GM23338 (cell line): ENCODE results near the gene TANC2.

Experiments used
- CTCF ChIP-seq, 2 experiments: fragments of 200-600 bp in 1 of 2; sonication (generic) in 1 of 2; conservative IDR thresholded peaks; 2 replicates each; pipeline versions ENCODE4 v1.5.1 to v1.6.1; 2016 to 2017; ENCODE audit warnings: antibody characterized with exemption in 2 of 2, low read depth in 2 of 2, mild to moderate bottlenecking in 2 of 2, moderate library complexity in 1 of 2
- EZH2 ChIP-seq: fragments of 200-600 bp; sonication (generic); IDR thresholded peaks from one replicate; pipeline ENCODE4 v1.8.0; 2017; ENCODE audit warnings: antibody characterized with exemption, mild to moderate bottlenecking, low read depth; ENCODE audit not compliant: unreplicated experiment
- EZH2phosphoT487 ChIP-seq: fragments of 200-600 bp; sonication (generic); IDR thresholded peaks from one replicate; pipeline ENCODE4 v1.8.1; 2018; ENCODE audit warnings: antibody characterized with exemption; ENCODE audit not compliant: unreplicated experiment
- JUNB ChIP-seq: IDR thresholded peaks from one replicate; pipeline ENCODE4 v1.6.1; 2016; ENCODE audit warnings: antibody characterized with exemption; ENCODE audit not compliant: unreplicated experiment
- NANOG ChIP-seq: IDR thresholded peaks from 2 replicates; pipeline ENCODE4 v1.6.1; 2016; ENCODE audit warnings: antibody characterized with exemption, borderline replicate concordance
- POLR2AphosphoS5 ChIP-seq: IDR thresholded peaks from 2 replicates; pipeline ENCODE4 v1.6.1; 2016; ENCODE audit warnings: antibody characterized with exemption, low read depth
- REST ChIP-seq: IDR thresholded peaks from one replicate; pipeline ENCODE4 v1.6.1; 2018; ENCODE audit warnings: antibody characterized with exemption; ENCODE audit not compliant: unreplicated experiment
- STAT1 ChIP-seq: IDR thresholded peaks from one replicate; pipeline ENCODE4 v1.6.1; 2016; ENCODE audit warnings: antibody characterized with exemption; ENCODE audit not compliant: unreplicated experiment
- ZNF331 ChIP-seq: fragments of 250-450 bp; sonication (Bioruptor Pico); IDR thresholded peaks from 2 replicates; pipeline ENCODE4 v1.5.0; 2020; ENCODE audit warnings: low read depth, mild to moderate bottlenecking, moderate library complexity
- ZNF462 ChIP-seq: fragments of 250-450 bp; sonication (Bioruptor Pico); IDR thresholded peaks from 2 replicates; pipeline ENCODE4 v1.5.0; 2020; ENCODE audit warnings: mild to moderate bottlenecking, moderate library complexity

- no peak for TF ChIP-seq CTCF (conservative IDR thresholded peaks at IDR 0.05; ENCODE audit: low read depth in 2 of 2)
- TF ChIP-seq EZH2 = no peak
- no peak for TF ChIP-seq POLR2AphosphoS5
- TF ChIP-seq JUNB = no peak
- no peak for TF ChIP-seq NANOG
- no peak for TF ChIP-seq STAT1
- TF ChIP-seq ZNF331 = no peak
- TF ChIP-seq ZNF462 (CRISPR knock-in tag) = no peak
- TF ChIP-seq EZH2phosphoT487 = no peak
- no peak for TF ChIP-seq REST
Observed at GRCh38 chr17:62919388-62919787, 46.6 kb upstream of the TANC2 start.
